HG03280 (cell line): ENCODE measurements around the gene TPO.
"Not testable (repeated sequence)": the region's sequence is repeated elsewhere in the genome, so short reads cannot be mapped to it uniquely, and the experiment has no call there.

Experiments used
- ATAC-seq: cut with Tn5 transposase; IDR thresholded peaks from one replicate; pipeline ENCODE4 v1.9.1; 2021; ENCODE audit warnings: mild to moderate bottlenecking, moderate library complexity; ENCODE audit not compliant: unreplicated experiment

TPO gene

GRCh38 chr2:1548910-1549673 is 135.8 kb downstream of the TPO start:
- no peak for ATAC-seq

GRCh38 chr2:1550076-1550475 is 136.8 kb downstream of the TPO start:
- ATAC-seq = no peak

GRCh38 chr2:1550658-1551316 is 137.5 kb downstream of the TPO start:
- peak; percentile 75 for ATAC-seq

GRCh38 chr2:1551905-1552304 is 138.6 kb downstream of the TPO start:
- ATAC-seq = no peak

GRCh38 chr2:1552611-1553010 is 139.3 kb downstream of the TPO start:
- no peak for ATAC-seq

GRCh38 chr2:1553671-1554295 is 140.5 kb downstream of the TPO start:
- no peak for ATAC-seq

- ATAC-seq = no peak
Measured at GRCh38 chr2:1556286-1556685, 143.0 kb downstream of the TPO start.

GRCh38 chr2:1556776-1557466 is 143.7 kb downstream of the TPO start:
- ATAC-seq = no peak

- no peak for ATAC-seq
Measured at GRCh38 chr2:1557467-1557820, 144.2 kb downstream of the TPO start.

- ATAC-seq = no peak
Measured at GRCh38 chr2:1559589-1560175, 146.4 kb downstream of the TPO start.

- ATAC-seq = no peak
Measured at GRCh38 chr2:1561259-1561658, 148.0 kb downstream of the TPO start.

- ATAC-seq = no peak
Measured at GRCh38 chr2:1561811-1562421, 148.7 kb downstream of the TPO start.

GRCh38 chr2:1563084-1563857 is 150.0 kb downstream of the TPO start:
- ATAC-seq = no peak

- ATAC-seq = no peak
Measured at GRCh38 chr2:1563943-1564891, 151.0 kb downstream of the TPO start.

- ATAC-seq = no peak
Measured at GRCh38 chr2:1567556-1568344, 154.5 kb downstream of the TPO start.

- ATAC-seq = not testable (repeated sequence)
Measured at GRCh38 chr2:1568345-1568668, 155.0 kb downstream of the TPO start.

- ATAC-seq = no peak
Measured at GRCh38 chr2:1569879-1570450, 156.7 kb downstream of the TPO start.
